WTC11 (cell line): ENCODE measurements around the gene SPX. TPM values are rescaled to one million over a fixed set of nuclear protein-coding genes. Genes with fewer than 3 reads are reported as not detected.

Experiments used
- ATAC-seq: fragments of 200-7000 bp; cut with Tn5 transposase; 2 replicates; pipeline ENCODE4 v1.10.0; 2021; ENCODE audit warnings: mild to moderate bottlenecking, moderate library complexity
- CTCF ChIA-PET: fragments of 300-600 bp; sonication (Branson Sonifier 250); formaldehyde crosslinking; loops from one replicate; lab custom pipeline; 2021; ENCODE audit warnings: antibody characterized with exemption; lab: Charles Lee
- POLR2A ChIA-PET: fragments of 350-600 bp; sonication (Branson Sonifier 250); formaldehyde crosslinking; loops from one replicate; lab custom pipeline; 2021; ENCODE audit warnings: antibody characterized with exemption; lab: Charles Lee
- DNase-seq: peaks from one replicate; pipeline ENCODE4 v3.0.0; 2021; ENCODE audit warnings: low spot score
- H3K27ac Mint-ChIP-seq: 2 replicates; pipeline ENCODE4 v1.8.0; 2021; ENCODE audit warnings: mixed read lengths
- H3K27me3 Mint-ChIP-seq: 2 replicates; pipeline ENCODE4 v1.8.0; 2021; ENCODE audit warnings: low read depth, mild to moderate bottlenecking, moderate library complexity, mixed read lengths
- H3K36me3 Mint-ChIP-seq: 2 replicates; pipeline ENCODE4 v1.8.0; 2021; ENCODE audit warnings: mixed read lengths
- H3K4me1 Mint-ChIP-seq: 2 replicates; pipeline ENCODE4 v1.8.0; 2022; ENCODE audit warnings: mixed read lengths
- H3K4me3 Mint-ChIP-seq: 2 replicates; pipeline ENCODE4 v1.8.0; 2021; ENCODE audit warnings: mild to moderate bottlenecking, moderate library complexity, mixed read lengths
- H3K9me3 Mint-ChIP-seq: 2 replicates; pipeline ENCODE4 v1.8.0; 2021; ENCODE audit warnings: mixed read lengths
- CREB1 ChIP-seq: sonication (generic); formaldehyde crosslinking; IDR thresholded peaks from 2 replicates; pipeline ENCODE4 v1.8.0; 2023; ENCODE audit warnings: mild to moderate bottlenecking, missing genetic modification reagents
- EMX1 ChIP-seq: fragments of 250-450 bp; sonication (Bioruptor Pico); IDR thresholded peaks from 2 replicates; pipeline ENCODE4 v1.8.0; 2021; ENCODE audit warnings: mild to moderate bottlenecking
- ESRRA ChIP-seq: sonication (generic); formaldehyde crosslinking; IDR thresholded peaks from 2 replicates; pipeline ENCODE4 v1.8.1; 2022; ENCODE audit warnings: mild to moderate bottlenecking, missing genetic modification reagents, borderline replicate concordance
- FOXP4 ChIP-seq: sonication (generic); formaldehyde crosslinking; IDR thresholded peaks from 2 replicates; pipeline ENCODE4 v1.8.0; 2022; ENCODE audit warnings: mild to moderate bottlenecking, missing genetic modification reagents
- GRHL2 ChIP-seq: fragments of 250-450 bp; sonication (Bioruptor Pico); IDR thresholded peaks from 2 replicates; pipeline ENCODE4 v1.8.0; 2022; ENCODE audit warnings: mild to moderate bottlenecking, moderate library complexity; ENCODE audit not compliant: insufficient replicate concordance, severe bottlenecking
- GTF2I ChIP-seq: fragments of 250-450 bp; sonication (Bioruptor Pico); conservative IDR thresholded peaks from 2 replicates; pipeline ENCODE4 v1.4.0; 2021; ENCODE audit warnings: mild to moderate bottlenecking
- IRF1 ChIP-seq: sonication (generic); formaldehyde crosslinking; IDR thresholded peaks from 2 replicates; pipeline ENCODE4 v1.8.0; 2023; ENCODE audit warnings: missing genetic modification reagents
- JUN ChIP-seq: sonication (generic); formaldehyde crosslinking; IDR thresholded peaks from 2 replicates; pipeline ENCODE4 v1.8.0; 2023; ENCODE audit warnings: mild to moderate bottlenecking, missing genetic modification reagents
- NFATC4 ChIP-seq: fragments of 250-450 bp; sonication (Bioruptor Pico); IDR thresholded peaks from 2 replicates; pipeline ENCODE4 v1.9.0; 2021; ENCODE audit warnings: mild to moderate bottlenecking
- NFYB ChIP-seq: sonication (generic); formaldehyde crosslinking; conservative IDR thresholded peaks from 2 replicates; pipeline ENCODE4 v1.8.0; 2022; ENCODE audit warnings: low read depth, missing genetic modification reagents
- NR1H2 ChIP-seq: sonication (generic); formaldehyde crosslinking; IDR thresholded peaks from 2 replicates; pipeline ENCODE4 v1.9.0; 2021; ENCODE audit warnings: mild to moderate bottlenecking, moderate library complexity, missing genetic modification reagents
- PRRX2 ChIP-seq: fragments of 250-450 bp; sonication (Bioruptor Pico); IDR thresholded peaks from 2 replicates; pipeline ENCODE4 v1.8.0; 2021; ENCODE audit warnings: mild to moderate bottlenecking
- RELA ChIP-seq: sonication (generic); formaldehyde crosslinking; IDR thresholded peaks from 2 replicates; pipeline ENCODE4 v1.8.1; 2022; ENCODE audit warnings: missing genetic modification reagents, mild to moderate bottlenecking, borderline replicate concordance
- SMAD3 ChIP-seq: sonication (generic); formaldehyde crosslinking; IDR thresholded peaks from 2 replicates; pipeline ENCODE4 v1.8.0; 2022; ENCODE audit warnings: missing genetic modification reagents, mild to moderate bottlenecking, borderline replicate concordance
- TEAD4 ChIP-seq: sonication (generic); formaldehyde crosslinking; IDR thresholded peaks from 2 replicates; pipeline ENCODE4 v1.8.0; 2022; ENCODE audit warnings: mild to moderate bottlenecking, missing genetic modification reagents
- ZBTB21 ChIP-seq: sonication (generic); formaldehyde crosslinking; IDR thresholded peaks from 2 replicates; pipeline ENCODE4 v1.8.1; 2023; ENCODE audit warnings: mild to moderate bottlenecking, missing genetic modification reagents, borderline replicate concordance
- ZNF219 ChIP-seq: sonication (generic); formaldehyde crosslinking; IDR thresholded peaks from 2 replicates; pipeline ENCODE4 v1.8.0; 2023; ENCODE audit warnings: missing genetic modification reagents, mild to moderate bottlenecking, borderline replicate concordance
- ZNF416 ChIP-seq: fragments of 250-450 bp; sonication (Bioruptor Pico); IDR thresholded peaks from 2 replicates; pipeline ENCODE4 v1.9.0; 2021; ENCODE audit warnings: mild to moderate bottlenecking, inconsistent platforms
- ZNF423 ChIP-seq: fragments of 250-450 bp; sonication (Bioruptor Pico); IDR thresholded peaks from 2 replicates; pipeline ENCODE4 v2.1.2; 2022; ENCODE audit warnings: mild to moderate bottlenecking, moderate library complexity
- ZNF671 ChIP-seq: fragments of 250-450 bp; sonication (Bioruptor Pico); IDR thresholded peaks from 2 replicates; pipeline ENCODE4 v1.8.0; 2021; ENCODE audit warnings: mild to moderate bottlenecking
- total RNA-seq: library from RNA; stranded (reverse); gene quantifications from 3 replicates; pipeline ENCODE4 v1.2.3, GENCODE V29; 2021
- TF ChIP-seq, protein P1 (sequence below): sonication (generic); formaldehyde crosslinking; IDR thresholded peaks from 2 replicates; pipeline ENCODE4 v1.8.0; 2022; ENCODE audit warnings: mild to moderate bottlenecking, missing genetic modification reagents
- TF ChIP-seq, protein P2 (sequence below): sonication (generic); formaldehyde crosslinking; IDR thresholded peaks from 2 replicates; pipeline ENCODE4 v1.8.0; 2023; ENCODE audit warnings: missing genetic modification reagents, mild to moderate bottlenecking, borderline replicate concordance

The SPX gene
- total RNA-seq, 1 experiment from 2014 or later: 0.46 TPM

DNA sequence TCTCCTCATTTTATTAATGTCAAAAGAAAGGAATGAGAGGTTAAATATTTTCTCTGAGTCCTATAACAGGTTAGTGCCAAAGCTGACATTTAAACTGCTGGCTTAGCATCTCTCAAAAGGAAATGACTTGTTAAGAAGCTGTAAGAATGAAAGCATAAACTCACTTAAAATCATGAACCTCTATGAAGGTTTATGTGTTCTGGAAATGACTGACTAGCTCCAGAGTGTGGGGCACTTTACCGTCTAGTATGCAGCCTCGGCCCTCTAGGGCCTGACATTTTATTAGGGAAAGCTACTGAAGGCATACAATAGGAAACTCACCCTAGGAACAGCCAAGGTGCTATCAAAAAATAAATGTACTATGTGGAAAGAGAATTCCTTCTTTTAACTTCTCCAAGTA, 35.1 kb downstream of the SPX start (continued):
- TF ChIP-seq ZNF416: no peak
- TF ChIP-seq SMAD3: no peak
- TF ChIP-seq GTF2I (CRISPR knock-in tag): no peak
- no peak for TF ChIP-seq RELA (CRISPR knock-in tag)
- no peak for TF ChIP-seq TEAD4 (CRISPR knock-in tag)
- no peak for TF ChIP-seq NR1H2
- no peak for TF ChIP-seq NFYB
- TF ChIP-seq, protein P1, sequence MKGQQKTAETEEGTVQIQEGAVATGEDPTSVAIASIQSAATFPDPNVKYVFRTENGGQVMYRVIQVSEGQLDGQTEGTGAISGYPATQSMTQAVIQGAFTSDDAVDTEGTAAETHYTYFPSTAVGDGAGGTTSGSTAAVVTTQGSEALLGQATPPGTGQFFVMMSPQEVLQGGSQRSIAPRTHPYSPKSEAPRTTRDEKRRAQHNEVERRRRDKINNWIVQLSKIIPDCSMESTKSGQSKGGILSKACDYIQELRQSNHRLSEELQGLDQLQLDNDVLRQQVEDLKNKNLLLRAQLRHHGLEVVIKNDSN: no peak
- TF ChIP-seq FOXP4 (CRISPR knock-in tag): no peak
- no peak for TF ChIP-seq ESRRA (CRISPR knock-in tag)
- TF ChIP-seq PRRX2 (CRISPR knock-in tag): no peak
- TF ChIP-seq CREB1 (CRISPR knock-in tag): no peak
- TF ChIP-seq ZNF219 (CRISPR knock-in tag): no peak

DNA sequence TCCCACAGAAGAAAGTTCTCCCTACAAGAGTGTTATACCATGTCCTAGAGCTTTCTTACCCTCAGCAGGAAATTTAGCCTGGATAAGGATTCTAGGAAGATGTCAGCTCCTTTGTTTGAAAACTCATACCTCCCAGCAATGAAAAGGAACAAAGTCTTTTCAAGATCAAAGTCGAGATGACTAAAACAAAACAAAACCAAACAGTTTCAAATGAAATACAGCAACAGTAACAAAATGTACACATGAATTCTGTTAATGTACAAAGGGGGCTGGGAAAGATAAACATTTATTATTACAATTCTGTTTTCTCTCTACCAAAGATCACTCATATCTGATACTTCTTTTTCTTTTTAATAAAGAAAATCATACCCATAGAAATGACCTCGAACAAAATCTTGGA, 36.8 kb downstream of the SPX start:
- Mint-ChIP-seq H3K36me3 (no peaks in the 10 kb centered on the region), H3K9me3 (no peaks in the 10 kb centered on the region), H3K4me1 (peaks cover 3% of the 10 kb centered on the region), H3K27ac (no peak overlapping the region), H3K27me3 (no peaks in the 10 kb centered on the region), H3K4me3 (no peak overlapping the region)
- DNase-seq (no peak), ATAC-seq (no peak)
- CTCF ChIA-PET: no interaction called here
- no peak for TF ChIP-seq NFATC4 (CRISPR knock-in tag)
- POLR2A ChIA-PET: interaction anchor here (0.7 kb wide), 1 partner anchor 61 kb away, joined by 9 read pairs; no protein-coding TSS in a partner anchor

- ATAC-seq: no peak
- no peaks in the 10 kb centered on the region for H3K9me3 Mint-ChIP-seq
- DNase-seq: no peak
- H3K27me3 Mint-ChIP-seq: no peaks in the 10 kb centered on the region
- ChIA-PET CTCF (no interaction called here), POLR2A (no interaction called here)
- H3K4me1 Mint-ChIP-seq: peaks cover 3% of the 10 kb centered on the region
- no peak overlapping the region for H3K27ac Mint-ChIP-seq
- H3K36me3 Mint-ChIP-seq: no peaks in the 10 kb centered on the region
- no peak overlapping the region for H3K4me3 Mint-ChIP-seq
- TF ChIP-seq EMX1 (CRISPR knock-in tag) (no peak), GRHL2 (CRISPR knock-in tag) (no peak), JUN (CRISPR knock-in tag) (no peak), IRF1 (CRISPR knock-in tag) (no peak), ZBTB21 (no peak), CREB1 (CRISPR knock-in tag) (no peak), ZNF423 (CRISPR knock-in tag) (no peak), ZNF671 (CRISPR knock-in tag) (no peak)
- TF ChIP-seq, protein P2, sequence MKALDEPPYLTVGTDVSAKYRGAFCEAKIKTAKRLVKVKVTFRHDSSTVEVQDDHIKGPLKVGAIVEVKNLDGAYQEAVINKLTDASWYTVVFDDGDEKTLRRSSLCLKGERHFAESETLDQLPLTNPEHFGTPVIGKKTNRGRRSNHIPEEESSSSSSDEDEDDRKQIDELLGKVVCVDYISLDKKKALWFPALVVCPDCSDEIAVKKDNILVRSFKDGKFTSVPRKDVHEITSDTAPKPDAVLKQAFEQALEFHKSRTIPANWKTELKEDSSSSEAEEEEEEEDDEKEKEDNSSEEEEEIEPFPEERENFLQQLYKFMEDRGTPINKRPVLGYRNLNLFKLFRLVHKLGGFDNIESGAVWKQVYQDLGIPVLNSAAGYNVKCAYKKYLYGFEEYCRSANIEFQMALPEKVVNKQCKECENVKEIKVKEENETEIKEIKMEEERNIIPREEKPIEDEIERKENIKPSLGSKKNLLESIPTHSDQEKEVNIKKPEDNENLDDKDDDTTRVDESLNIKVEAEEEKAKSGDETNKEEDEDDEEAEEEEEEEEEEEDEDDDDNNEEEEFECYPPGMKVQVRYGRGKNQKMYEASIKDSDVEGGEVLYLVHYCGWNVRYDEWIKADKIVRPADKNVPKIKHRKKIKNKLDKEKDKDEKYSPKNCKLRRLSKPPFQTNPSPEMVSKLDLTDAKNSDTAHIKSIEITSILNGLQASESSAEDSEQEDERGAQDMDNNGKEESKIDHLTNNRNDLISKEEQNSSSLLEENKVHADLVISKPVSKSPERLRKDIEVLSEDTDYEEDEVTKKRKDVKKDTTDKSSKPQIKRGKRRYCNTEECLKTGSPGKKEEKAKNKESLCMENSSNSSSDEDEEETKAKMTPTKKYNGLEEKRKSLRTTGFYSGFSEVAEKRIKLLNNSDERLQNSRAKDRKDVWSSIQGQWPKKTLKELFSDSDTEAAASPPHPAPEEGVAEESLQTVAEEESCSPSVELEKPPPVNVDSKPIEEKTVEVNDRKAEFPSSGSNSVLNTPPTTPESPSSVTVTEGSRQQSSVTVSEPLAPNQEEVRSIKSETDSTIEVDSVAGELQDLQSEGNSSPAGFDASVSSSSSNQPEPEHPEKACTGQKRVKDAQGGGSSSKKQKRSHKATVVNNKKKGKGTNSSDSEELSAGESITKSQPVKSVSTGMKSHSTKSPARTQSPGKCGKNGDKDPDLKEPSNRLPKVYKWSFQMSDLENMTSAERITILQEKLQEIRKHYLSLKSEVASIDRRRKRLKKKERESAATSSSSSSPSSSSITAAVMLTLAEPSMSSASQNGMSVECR (CRISPR knock-in tag): no peak
- TF ChIP-seq, all 79 proteins: peak for 0
These were observed 40.3 kb downstream of the SPX start for GRCh38 chr12:21566223-21566906.
